Heart right ventricle (tissue), 16 donors: ENCODE measurements around the gene EEA1. TPM values are rescaled to one million over a fixed set of nuclear protein-coding genes. Genes with fewer than 3 reads are reported as not detected.

Experiments
- ATAC-seq, 8 donors: fragments of 200-7000 bp; cut with Tn5 transposase; one replicate each; pipeline ENCODE4 v1.9.1; 2020; ENCODE audit warnings: mild to moderate bottlenecking in 8 of 8, moderate library complexity in 8 of 8, moderate number of reproducible peaks in 1 of 8
- DNase-seq, 2 donors: peaks; one replicate each; pipeline ENCODE4 v3.0.0-alpha.2; 2020
- H3K27ac ChIP-seq, 10 donors: fragments of 200-600 bp; sonication (generic) in 2 of 10; one replicate each; pipeline versions ENCODE4 v1.5.0 to v1.8.0; 2020 to 2022; ENCODE audit warnings: mild to moderate bottlenecking in 3 of 10
- H3K27me3 ChIP-seq, 7 donors: fragments of 200-600 bp; one replicate each; pipeline ENCODE4 v1.8.0; 2021 to 2022; ENCODE audit warnings: mild to moderate bottlenecking in 2 of 7
- H3K36me3 ChIP-seq, 9 donors: fragments of 200-600 bp; sonication (generic) in 1 of 9; one replicate each; pipeline versions ENCODE4 v1.5.0 to v1.8.0; 2020 to 2022; ENCODE audit warnings: mild to moderate bottlenecking in 2 of 9
- H3K4me1 ChIP-seq, 9 donors: fragments of 200-600 bp; sonication (generic) in 1 of 9; one replicate each; pipeline versions ENCODE4 v1.5.0 to v1.8.0; 2020 to 2022; ENCODE audit warnings: mild to moderate bottlenecking in 4 of 9
- H3K4me3 ChIP-seq, 10 donors: fragments of 200-600 bp; sonication (generic) in 2 of 10; one replicate each; pipeline versions ENCODE4 v1.5.0 to v1.8.0; 2020 to 2022; ENCODE audit warnings: mild to moderate bottlenecking in 7 of 10, moderate library complexity in 2 of 10
- H3K9me3 ChIP-seq, 11 donors: fragments of 200-600 bp in 10 of 11; sonication (generic) in 2 of 11; one replicate each; pipeline versions ENCODE4 v1.5.0 to v1.8.0; 2013 to 2022; ENCODE audit warnings: mild to moderate bottlenecking in 2 of 11, control low read depth in 1 of 11, moderate library complexity in 1 of 11
- WGBS, 2 donors: extraction: QIAGEN DNeasy Blood & Tissue Kit; methylation state at CpG; one replicate each; pipeline ENCODE4 v1.1.7; 2013; ENCODE audit warnings: inconsistent platforms in 1 of 2; 5-methylcytosine and 5-hydroxymethylcytosine counted together
- intact Hi-C, 10 donors: fragments of 100-400 bp; cut with DNase I; formaldehyde crosslinking; loops; one replicate each; pipeline versions ENCODE4 v1.11.1 to v1.14.2; 2022
- polyA plus RNA-seq, 2 donors: library from polyadenylated mRNA; stranded (reverse); fragments of 200-250 nt; gene quantifications; one replicate each; pipeline ENCODE4 v1.2.3, GENCODE V29; 2013
- total RNA-seq, 10 donors: library from RNA; stranded (reverse); fragmentation: NEBNext Ultra II Directional in 3 of 10; extraction: Animal tissue kit (Norgen Biotek cat#: 25700) in 3 of 10; gene quantifications; one replicate each; pipeline versions ENCODE4 v1.2.1 to v1.2.4, GENCODE V29; 2021 to 2023
- TF ChIP-seq, protein P1 (sequence below), 9 donors: fragments of 200-600 bp; sonication (generic) in 2 of 9; IDR thresholded peaks; one replicate each; pipeline versions ENCODE4 v1.5.0 to v1.8.0; 2021 to 2022; ENCODE audit warnings: antibody characterized with exemption in 9 of 9, mild to moderate bottlenecking in 5 of 9, moderate library complexity in 1 of 9
- donor health status: Arrhythmogenic right ventricular cardiomyopathy.
- donor health status: ischemic (EF 13 %, LVEDD 7.1; RV severe dilation, severe dysfunction).
- donor health status: healthy with polysubstance abuse.
- donor health status: DM: no; HTN: yes; CAD: no.
- donor health status: DM: no; HTN: no; CAD: no.
- donor health status: ischemic (EF 25% LVEDD 6.9; RV normal size, moderate dysfunction).
- donor health status: ischemic (EF 25% LVEDD 5.7; RV mildly dilated, moderate dysfunction).
- donor health status: healthy.
- donor health status: DM: yes; HTN: yes; CAD: no.
- donor health status: Ischemic cardiomyopathy.
- donor health status: ischemic (EF 35%, LVEDD 5.7; RV mildly dilated, moderate dysfunction).
- donor health status: nonischemic (EF 11% LVEDD 7.7; RV severe dilation, severe dysfunction).
- donor health status: DM: yes; HTN: yes; CAD: no.
- donor health status: PGD.
- donor health status: ischemic (EF 29% LVEDD 5.4; RV normal size, mild dysfunction).
- donor health status: nonischemic (EF 23%, LVEDD 6.1; RV moderate dilation, normal function).

Gene EEA1
- total and polyA plus RNA-seq, 12 donors = 2.6 to 41.6 (median 30.5) TPM

DNA sequence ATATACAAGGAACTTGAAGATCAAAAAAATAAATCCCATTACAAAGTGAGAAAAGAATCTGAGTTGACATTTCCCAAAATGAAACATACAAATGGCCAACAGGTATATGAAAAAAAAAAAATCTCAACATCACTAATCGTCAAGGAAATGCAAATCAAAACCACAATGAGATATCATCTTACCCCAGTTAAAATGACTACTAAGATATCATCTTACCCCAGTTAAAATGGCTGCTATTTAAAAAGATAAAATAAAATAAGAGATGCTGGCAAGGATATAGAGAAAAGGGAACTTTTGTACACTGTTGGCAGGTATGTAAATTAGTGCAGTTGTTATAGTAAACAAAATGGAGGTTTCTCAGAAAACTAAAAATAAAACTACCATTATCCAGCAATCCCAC is 181.9 kb downstream of the EEA1 start:
- H3K36me3 ChIP-seq = no peaks in the 10 kb centered on the region
- H3K9me3 ChIP-seq = no peaks in the 10 kb centered on the region
- TF ChIP-seq, protein P1, sequence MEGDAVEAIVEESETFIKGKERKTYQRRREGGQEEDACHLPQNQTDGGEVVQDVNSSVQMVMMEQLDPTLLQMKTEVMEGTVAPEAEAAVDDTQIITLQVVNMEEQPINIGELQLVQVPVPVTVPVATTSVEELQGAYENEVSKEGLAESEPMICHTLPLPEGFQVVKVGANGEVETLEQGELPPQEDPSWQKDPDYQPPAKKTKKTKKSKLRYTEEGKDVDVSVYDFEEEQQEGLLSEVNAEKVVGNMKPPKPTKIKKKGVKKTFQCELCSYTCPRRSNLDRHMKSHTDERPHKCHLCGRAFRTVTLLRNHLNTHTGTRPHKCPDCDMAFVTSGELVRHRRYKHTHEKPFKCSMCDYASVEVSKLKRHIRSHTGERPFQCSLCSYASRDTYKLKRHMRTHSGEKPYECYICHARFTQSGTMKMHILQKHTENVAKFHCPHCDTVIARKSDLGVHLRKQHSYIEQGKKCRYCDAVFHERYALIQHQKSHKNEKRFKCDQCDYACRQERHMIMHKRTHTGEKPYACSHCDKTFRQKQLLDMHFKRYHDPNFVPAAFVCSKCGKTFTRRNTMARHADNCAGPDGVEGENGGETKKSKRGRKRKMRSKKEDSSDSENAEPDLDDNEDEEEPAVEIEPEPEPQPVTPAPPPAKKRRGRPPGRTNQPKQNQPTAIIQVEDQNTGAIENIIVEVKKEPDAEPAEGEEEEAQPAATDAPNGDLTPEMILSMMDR (IDR thresholded peaks at IDR 0.05) = no peak
- no peak overlapping the region for H3K4me3 ChIP-seq
- WGBS, 2 donors = 86 to 90% methylated on average over 1 of the region's 1 CpG
- peak overlapping the region in 3 of 10 donors; percentile 64 to 76 (median 69) for H3K27ac ChIP-seq
- ATAC-seq (no peak), DNase-seq (no peak)
- intact Hi-C loops = no loop called here
- peaks cover 0 to 19% (median 16%) of the 10 kb centered on the region in 9 donors for H3K4me1 ChIP-seq
- H3K27me3 ChIP-seq = no peaks in the 10 kb centered on the region

- 38 to 41% methylated on average over 4 of the region's 4 CpGs for WGBS, 2 donors
- no peaks in the 10 kb centered on the region for H3K36me3 ChIP-seq
- peak; percentile 71 to 86 for DNase-seq
- peak overlapping the region in 8 of 10 donors; percentile 24 to 76 (median 68) for H3K27ac ChIP-seq
- no peaks in the 10 kb centered on the region for H3K27me3 ChIP-seq
- TF ChIP-seq, protein P1 (IDR thresholded peaks at IDR 0.05) = no peak
- H3K4me3 ChIP-seq = no peak overlapping the region
- H3K4me1 ChIP-seq = peaks cover 0 to 19% (median 16%) of the 10 kb centered on the region in 9 donors
- no peaks in the 10 kb centered on the region for H3K9me3 ChIP-seq
- peak; percentile 92 to 99 (median 96) for ATAC-seq
- intact Hi-C loops = no loop called here
Measured at GRCh38 chr12:92745856-92746550, 183.1 kb downstream of the EEA1 start.

DNA sequence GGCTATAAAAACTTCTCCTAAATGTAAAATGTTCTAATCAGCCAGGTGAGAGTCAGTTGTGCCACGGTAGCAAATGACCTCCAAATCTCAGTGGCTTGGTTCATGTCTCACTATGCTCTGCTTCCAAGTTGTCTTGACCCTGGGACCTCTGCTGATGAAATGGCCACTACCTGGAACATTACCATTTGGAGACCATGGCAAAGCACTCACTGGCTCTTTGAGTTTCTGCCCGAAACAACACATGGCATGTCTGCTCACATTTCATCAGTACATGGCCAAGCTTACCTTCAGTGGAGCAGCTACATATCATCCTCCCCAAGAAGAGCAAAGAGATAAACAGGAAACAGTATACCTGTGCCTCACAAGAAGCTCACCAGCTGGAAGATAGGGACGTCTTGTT is 186.1 kb downstream of the EEA1 start:
- 86 to 90% methylated on average over 3 of the region's 3 CpGs for WGBS, 2 donors
- no peak for ATAC-seq
- intact Hi-C loops = no loop called here

GRCh38 chr12:92740411-92740810 is 188.7 kb downstream of the EEA1 start:
- Histone ChIP-seq H3K4me1 (peaks cover 0 to 11% (median 1%) of the 10 kb centered on the region in 9 donors), H3K27ac (no peak overlapping the region), H3K9me3 (no peaks in the 10 kb centered on the region), H3K4me3 (no peak overlapping the region), H3K27me3 (no peaks in the 10 kb centered on the region), H3K36me3 (no peaks in the 10 kb centered on the region)
- TF ChIP-seq, protein P1 (IDR thresholded peaks at IDR 0.05) = no peak
- intact Hi-C loops = no loop called here
- ATAC-seq (no peak), DNase-seq (no peak)

More for the DNA sequence above, 186.1 kb downstream of the EEA1 start:
- Histone ChIP-seq H3K27ac (no peak overlapping the region), H3K27me3 (no peaks in the 10 kb centered on the region), H3K9me3 (no peaks in the 10 kb centered on the region), H3K36me3 (no peaks in the 10 kb centered on the region), H3K4me3 (no peak overlapping the region), H3K4me1 (peaks cover 0 to 19% (median 16%) of the 10 kb centered on the region in 9 donors)
- TF ChIP-seq, protein P1 (IDR thresholded peaks at IDR 0.05) = no peak
- DNase-seq = no peak
